D721Med (cell line): Measurements from ENCODE around the gene KCNJ9.

Experiments used
- DNase-seq: peaks from one replicate; pipeline ENCODE4 v3.0.0; 2011; ENCODE audit warnings: low spot score; ENCODE audit not compliant: insufficient read length
- FAIRE-seq: peaks from 2 replicates; lab custom pipeline; 2011; peaks lifted over from hg19 to GRCh38; lab: Jason Lieb, UNC
- CTCF ChIP-seq: IDR thresholded peaks from 2 replicates; pipeline ENCODE4 v1.5.1; 2012; ENCODE audit warnings: mild to moderate bottlenecking, control low read depth; ENCODE audit not compliant: insufficient read depth; ENCODE audit errors: missing control alignments

Gene KCNJ9

GRCh38 chr1:160081261-160081936 is at the start of gene KCNJ9:
TSS of gene KCNJ9 (plus strand) at chr1:160081538. CDS start at chr1:160084031, 2,493 bp downstream.
- FAIRE-seq = no peak
- TF ChIP-seq CTCF = no peak
- DNase-seq = no peak

GRCh38 chr1:160032165-160032820 is 49.0 kb upstream of the KCNJ9 start:
- no peak for TF ChIP-seq CTCF
- FAIRE-seq (no peak), DNase-seq (no peak)

- FAIRE-seq (no peak), DNase-seq (no peak)
- no peak for TF ChIP-seq CTCF
These were observed 40.9 kb upstream of the KCNJ9 start for GRCh38 chr1:160040476-160040875.

GRCh38 chr1:160043543-160043942 is 37.8 kb upstream of the KCNJ9 start:
- DNase-seq = no peak
- FAIRE-seq = no peak
- no peak for TF ChIP-seq CTCF

GRCh38 chr1:160045653-160046052 is 35.7 kb upstream of the KCNJ9 start:
- FAIRE-seq = no peak
- DNase-seq = no peak
- no peak for TF ChIP-seq CTCF

GRCh38 chr1:160046494-160047110 is 34.7 kb upstream of the KCNJ9 start:
- FAIRE-seq (no peak), DNase-seq (no peak)
- TF ChIP-seq CTCF = peak; percentile 50
